H1 (cell line): ENCODE data around the gene MUS81. TPM values are rescaled to one million over a fixed set of nuclear protein-coding genes. Genes with fewer than 3 reads are reported as not detected.

Source experiments
- CTCF ChIA-PET: fragments of 300-600 bp; sonication (Branson Sonifier 250); formaldehyde crosslinking; loops from one replicate; lab custom pipeline; 2021; ENCODE audit not compliant: partially characterized antibody; lab: Charles Lee
- POLR2A ChIA-PET: fragments of 300-600 bp; sonication (Branson Sonifier 250); formaldehyde crosslinking; loops from one replicate; lab custom pipeline; 2021; ENCODE audit warnings: inconsistent platforms; ENCODE audit not compliant: partially characterized antibody; lab: Charles Lee
- DNase-seq, 2 experiments: peaks; one replicate each; pipeline versions ENCODE4 v3.0.0 to v3.0.0-alpha.2; 2010 to 2022; ENCODE audit warnings: low spot score in 2 of 2, low read depth in 1 of 2, mixed read lengths in 1 of 2
- FAIRE-seq: peaks from 2 replicates; lab custom pipeline; 2011; peaks lifted over from hg19 to GRCh38; lab: Jason Lieb, UNC
- H2AFZ ChIP-seq: 2 replicates; pipeline ENCODE4 v1.8.1; 2012; ENCODE audit warnings: low read length, inconsistent platforms
- H2AK5ac ChIP-seq: 2 replicates; pipeline ENCODE4 v1.6.1; 2013; ENCODE audit warnings: low read depth, low read length
- H2BK120ac ChIP-seq: replicated peaks from 2 replicates; pipeline ENCODE3; 2013; ENCODE audit warnings: low read depth, low read length, inconsistent platforms
- H2BK12ac ChIP-seq: 2 replicates; pipeline ENCODE4 v1.6.1; 2013; ENCODE audit warnings: low read depth, low read length
- H2BK15ac ChIP-seq: 2 replicates; pipeline ENCODE4 v1.6.1; 2013; ENCODE audit warnings: low read length
- H2BK20ac ChIP-seq: 2 replicates; pipeline ENCODE4 v1.6.1; 2013; ENCODE audit warnings: low read length
- H2BK5ac ChIP-seq: 2 replicates; pipeline ENCODE4 v1.6.1; 2013; ENCODE audit warnings: low read depth, low read length
- H3K14ac ChIP-seq: 2 replicates; pipeline ENCODE4 v1.6.1; 2013; ENCODE audit warnings: inconsistent platforms; ENCODE audit not compliant: insufficient read length
- H3K18ac ChIP-seq: 2 replicates; pipeline ENCODE4 v1.6.1; 2013; ENCODE audit warnings: low read length; ENCODE audit errors: extremely low read depth
- H3K23ac ChIP-seq: 2 replicates; pipeline ENCODE4 v1.6.1; 2013; ENCODE audit warnings: inconsistent platforms; ENCODE audit not compliant: insufficient read length
- H3K23me2 ChIP-seq: 2 replicates; pipeline ENCODE4 v1.6.1; 2013; ENCODE audit warnings: low read depth, low read length
- H3K27ac ChIP-seq: 2 replicates; pipeline ENCODE4 v1.6.1; 2011; ENCODE audit warnings: low read depth, low read length, inconsistent platforms
- H3K27me3 ChIP-seq, 4 experiments: replicated peaks in 1 of 4; 1 replicate in 1 of 4; 2 replicates in 3 of 4; pipeline versions ENCODE4 v1.6.1 to v1.8.1; 2011 to 2013; ENCODE audit warnings: low read length in 3 of 4, mild to moderate bottlenecking in 3 of 4, inconsistent platforms in 2 of 4, mixed read lengths in 2 of 4, moderate library complexity in 1 of 4; ENCODE audit not compliant: control insufficient read depth in 3 of 4, insufficient read depth in 3 of 4; ENCODE audit errors: extremely low read depth in 1 of 4
- H3K36me3 ChIP-seq, 4 experiments: 2 replicates each; pipeline versions ENCODE4 v1.6.1 to v1.8.1; 2011 to 2013; ENCODE audit warnings: mild to moderate bottlenecking in 4 of 4, low read length in 3 of 4, moderate library complexity in 2 of 4, control low read depth in 1 of 4, inconsistent platforms in 1 of 4; ENCODE audit not compliant: insufficient read depth in 4 of 4, control insufficient read depth in 2 of 4
- H3K4ac ChIP-seq: replicated peaks from 2 replicates; pipeline ENCODE3; 2013; ENCODE audit warnings: low read length, low read depth, mixed read lengths, inconsistent platforms; ENCODE audit not compliant: insufficient read length
- H3K4me1 ChIP-seq, 4 experiments: replicated peaks in 1 of 4; 1 replicate in 1 of 4; 2 replicates in 3 of 4; pipeline versions ENCODE4 v1.6.1 to v1.8.1; 2011 to 2013; ENCODE audit warnings: low read length in 3 of 4, inconsistent platforms in 2 of 4, mixed read lengths in 1 of 4; ENCODE audit not compliant: insufficient read depth in 4 of 4, control insufficient read depth in 3 of 4
- H3K4me2 ChIP-seq, 2 experiments: 2 replicates each; pipeline versions ENCODE4 v1.6.1 to v1.8.1; 2011 to 2013; ENCODE audit warnings: low read depth in 2 of 2, low read length in 2 of 2, control low read depth in 1 of 2, inconsistent platforms in 1 of 2, mild to moderate bottlenecking in 1 of 2; ENCODE audit not compliant: insufficient read depth in 1 of 2
- H3K4me3 ChIP-seq, 4 experiments: fragments of 200-600, 300-600 bp in 1 of 4; sonication (generic), shearing (Covaris generic), sonication (Bioruptor Twin) in 1 of 4; 2 replicates each; pipeline versions ENCODE4 v1.5.1 to v1.8.1; 2011 to 2016; ENCODE audit warnings: low read length in 4 of 4, low read depth in 3 of 4, control low read depth in 2 of 4, inconsistent platforms in 2 of 4, mild to moderate bottlenecking in 2 of 4, mixed read lengths in 1 of 4, moderate library complexity in 1 of 4; ENCODE audit not compliant: insufficient read depth in 2 of 4; ENCODE audit errors: extremely low read depth in 1 of 4
- H3K56ac ChIP-seq: replicated peaks from 2 replicates; pipeline ENCODE3; 2013; ENCODE audit warnings: low read depth, mild to moderate bottlenecking, mixed read lengths, low read length, inconsistent platforms; ENCODE audit not compliant: insufficient read length
- H3K79me1 ChIP-seq: 2 replicates; pipeline ENCODE4 v1.6.1; 2013; ENCODE audit warnings: low read depth, low read length, control low read depth
- H3K79me2 ChIP-seq, 2 experiments: 2 replicates each; pipeline versions ENCODE4 v1.6.1 to v1.8.1; 2012 to 2013; ENCODE audit warnings: low read length in 2 of 2, mild to moderate bottlenecking in 2 of 2, inconsistent platforms in 1 of 2; ENCODE audit not compliant: insufficient read depth in 2 of 2, control insufficient read depth in 1 of 2
- H3K9ac ChIP-seq, 4 experiments: replicated peaks in 1 of 4; 1 replicate in 1 of 4; 2 replicates in 3 of 4; pipeline versions ENCODE4 v1.6.1 to v1.8.1; 2011 to 2013; ENCODE audit warnings: low read depth in 3 of 4, low read length in 3 of 4, control low read depth in 2 of 4, mild to moderate bottlenecking in 2 of 4, moderate library complexity in 2 of 4, inconsistent platforms in 1 of 4; ENCODE audit errors: extremely low read depth in 1 of 4
- H3K9me3 ChIP-seq, 2 experiments: 2 replicates each; pipeline versions ENCODE4 v1.6.1 to v1.8.1; 2012 to 2013; ENCODE audit warnings: mild to moderate bottlenecking in 2 of 2, moderate library complexity in 2 of 2, control low read depth in 1 of 2, inconsistent platforms in 1 of 2, low read depth in 1 of 2, low read length in 1 of 2, mixed read lengths in 1 of 2; ENCODE audit not compliant: insufficient read depth in 2 of 2
- H4K20me1 ChIP-seq, 2 experiments: replicated peaks in 1 of 2; 2 replicates each; pipeline versions ENCODE3 to v1.8.1; 2011 to 2013; ENCODE audit warnings: inconsistent platforms in 2 of 2, low read length in 2 of 2, mild to moderate bottlenecking in 1 of 2; ENCODE audit not compliant: insufficient read depth in 2 of 2, control insufficient read depth in 1 of 2
- H4K5ac ChIP-seq: 2 replicates; pipeline ENCODE4 v1.6.1; 2013; ENCODE audit warnings: low read length, low read depth, mixed read lengths, inconsistent platforms; ENCODE audit not compliant: insufficient read length
- H4K8ac ChIP-seq: 2 replicates; pipeline ENCODE4 v1.8.0; 2013; ENCODE audit warnings: mild to moderate bottlenecking, moderate library complexity, low read length, inconsistent platforms; ENCODE audit not compliant: insufficient read depth; ENCODE audit errors: extremely low read depth
- H4K91ac ChIP-seq: replicated peaks from 2 replicates; pipeline ENCODE3; 2013; ENCODE audit warnings: low read length, mixed read lengths, inconsistent platforms; ENCODE audit not compliant: insufficient read length
- CBX5 ChIP-seq: fragments of 300-800, 300-1000 bp; sonication (generic); IDR thresholded peaks from 2 replicates; pipeline ENCODE4 v1.7.1; 2016; ENCODE audit warnings: antibody characterized with exemption, low read length, low read depth
- CBX8 ChIP-seq: fragments of 300-800, 300-1000 bp; sonication (generic); IDR thresholded peaks from 2 replicates; pipeline ENCODE4 v1.7.1; 2016; ENCODE audit warnings: low read depth, low read length, borderline replicate concordance
- CEBPB ChIP-seq: IDR thresholded peaks from 2 replicates; pipeline ENCODE4 v1.6.1; 2012; ENCODE audit warnings: low read depth, low read length
- CHD2 ChIP-seq: IDR thresholded peaks from 2 replicates; pipeline ENCODE4 v1.6.1; 2012; ENCODE audit warnings: low read length, improper control_type of control experiment
- KDM4A ChIP-seq: IDR thresholded peaks from one replicate; pipeline ENCODE4 v1.7.1; 2012; ENCODE audit warnings: low read depth, mild to moderate bottlenecking, moderate library complexity, low read length, inconsistent platforms; ENCODE audit not compliant: severe bottlenecking
- POLR2A ChIP-seq, 2 experiments: IDR thresholded peaks; 1 replicate in 1 of 2; 2 replicates in 1 of 2; pipeline ENCODE4 v1.6.1; 2011; ENCODE audit warnings: low read depth in 2 of 2, low read length in 2 of 2, mild to moderate bottlenecking in 2 of 2; ENCODE audit errors: control extremely low read depth in 1 of 2
- POLR2AphosphoS5 ChIP-seq: IDR thresholded peaks from 2 replicates; pipeline ENCODE4 v1.6.1; 2011; ENCODE audit warnings: low read depth, low read length
- RNF2 ChIP-seq: fragments of 200-900, 300-1000 bp; sonication (generic); IDR thresholded peaks from 2 replicates; pipeline ENCODE4 v1.7.1; 2016; ENCODE audit warnings: borderline replicate concordance, low read depth, mild to moderate bottlenecking, antibody characterized with exemption, low read length; ENCODE audit not compliant: poor library complexity, severe bottlenecking; ENCODE audit errors: missing control alignments
- TEAD4 ChIP-seq: IDR thresholded peaks from 2 replicates; pipeline ENCODE4 v1.6.1; 2012; ENCODE audit warnings: low read depth, low read length, inconsistent platforms, mixed read lengths
- WGBS, 2 experiments: shearing (Covaris generic) in 1 of 2; methylation state at CpG; one replicate each; pipeline versions ENCODE4 v1.1.6 to v1.1.7; 2013 to 2015; ENCODE audit warnings: low lambda C conversion rate in 2 of 2, mixed read lengths in 2 of 2, inconsistent platforms in 1 of 2, low coverage in 1 of 2, missing lambda C conversion rate in 1 of 2; ENCODE audit not compliant: insufficient replicate concordance in 2 of 2, insufficient coverage in 1 of 2, insufficient read length in 1 of 2; ENCODE audit errors: extremely low coverage in 1 of 2, missing lambda C conversion rate in 1 of 2; 5-methylcytosine and 5-hydroxymethylcytosine counted together
- polyA plus RNA-seq, 7 experiments: library from polyadenylated mRNA; depleted of rRNA in 3 of 7; stranded (reverse) in 5 of 7; unstranded in 2 of 7; fragments of >200 nt in 5 of 7; fragments of 200-250 nt in 2 of 7; gene quantifications; 1 replicate in 5 of 7; 2 replicates in 1 of 7; 4 replicates in 1 of 7; pipeline versions ENCODE4 v1.2.1 to v1.2.3, GENCODE V29; 2011 to 2013; ENCODE audit warnings: missing spikeins in 2 of 7, mixed read lengths in 2 of 7
- total RNA-seq: library from RNA; stranded (reverse); fragmentation: NEBNext Ultra II Directional; extraction: Animal tissue kit (Norgen Biotek cat#: 25700); gene quantifications from 2 replicates; pipeline ENCODE4 v1.2.1, GENCODE V29; 2021

The MUS81 gene
- total and polyA plus RNA-seq, 2 of the 8 experiments (the other 6 are each of a cell fraction or from before 2014, with no cell fraction given): 30.2 to 31.5 TPM

DNA sequence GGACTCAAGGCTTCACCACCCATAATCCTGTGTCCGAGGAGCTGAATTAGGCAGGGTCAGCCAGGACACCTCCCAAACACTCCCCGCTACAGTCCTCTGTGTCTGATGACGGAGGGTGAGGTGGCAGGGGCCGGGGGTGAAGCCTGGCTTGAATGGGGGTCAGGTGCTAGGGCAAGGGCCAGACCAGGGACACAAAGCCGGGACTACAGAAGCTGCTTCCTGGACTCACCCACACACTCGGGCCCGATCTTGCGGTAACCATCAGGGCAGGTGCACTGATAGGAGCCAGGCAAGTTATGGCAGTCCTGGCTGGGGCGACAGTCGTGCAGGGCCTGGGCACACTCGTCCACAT lies 10.1 kb downstream of the MUS81 start:
- Histone ChIP-seq H2BK120ac (no peak overlapping the region), H3K9ac (no peak overlapping the region), H3K23ac (no peak overlapping the region), H2BK5ac (no peak overlapping the region), H3K36me3 (peaks cover 0 to 3% (median 0%) of the 10 kb centered on the region in 4 experiments; a peak in 3 of 8 replicates), H3K9me3 (no peaks in the 10 kb centered on the region), H2BK20ac (no peak overlapping the region), H3K27ac (no peak overlapping the region), H3K56ac (no peak overlapping the region), H4K20me1 (peaks cover 0 to 2% of the 10 kb centered on the region in 2 experiments), H4K8ac (no peak overlapping the region), H2AK5ac (no peak overlapping the region), H3K4me2 (no peak overlapping the region), H4K5ac (no peak overlapping the region), H2BK12ac (0 out of 2 replicates have a peak overlapping the region, but pooled peaks have one; percentile 27), H3K4me3 (no peak overlapping the region), H2BK15ac (no peak overlapping the region), H3K14ac (no peak overlapping the region), H3K79me1 (no peaks in the 10 kb centered on the region; the same call in 1 of the 2 replicates), H3K79me2 (no peaks in the 10 kb centered on the region), H3K4me1 (peaks cover 0 to 10% (median 3%) of the 10 kb centered on the region in 4 experiments; a peak in 5 of 7 replicates), H3K4ac (no peak overlapping the region), H3K18ac (no peak overlapping the region), H4K91ac (no peak overlapping the region), H3K27me3 (peaks cover 0 to 32% (median 15%) of the 10 kb centered on the region in 4 experiments; a peak in 4 of 7 replicates), H2AFZ (no peak overlapping the region), H3K23me2 (peaks cover 9% of the 10 kb centered on the region; the same call in 1 of the 2 replicates)
- POLR2A ChIA-PET: interaction anchor here (38.3 to 39.7 kb wide), 2 partner anchors 5 to 14 kb away, joined by 1071 read pairs; partner anchors contain the start of genes CCDC85B, CFL1, CTSW and EFEMP2
- FAIRE-seq (no peak), DNase-seq (no peak)
- CTCF ChIA-PET: interaction anchor here (3.0 to 8.9 kb wide), 4 partner anchors 10 to 18 kb away, joined by 15 to 210 read pairs (median 78); partner anchors contain the start of genes CCDC85B, CFL1, CTSW and FIBP
- 93% methylated on average over 11 of the region's 11 CpGs; no CpG with 5 or more reads in 1 of the 2 experiments for WGBS, 2 experiments
- no peak for TF ChIP-seq CBX8
- no peak for TF ChIP-seq KDM4A
- no peak for TF ChIP-seq POLR2A (IDR thresholded peaks at IDR 0.05; ENCODE audit: control extremely low read depth in 1 of 2, low read depth in 2 of 2, low read length in 2 of 2)
- TF ChIP-seq TEAD4: no peak
- TF ChIP-seq CEBPB: no peak
- no peak for TF ChIP-seq CHD2
- TF ChIP-seq CBX5: no peak
- no peak for TF ChIP-seq POLR2AphosphoS5
- no peak for TF ChIP-seq RNF2
